GM19438 (cell line): ENCODE results near the gene JPH2.

Source experiments
- ATAC-seq: cut with Tn5 transposase; IDR thresholded peaks from one replicate; pipeline ENCODE4 v1.9.1; 2021; ENCODE audit warnings: low read depth; ENCODE audit not compliant: unreplicated experiment

The JPH2 gene

DNA sequence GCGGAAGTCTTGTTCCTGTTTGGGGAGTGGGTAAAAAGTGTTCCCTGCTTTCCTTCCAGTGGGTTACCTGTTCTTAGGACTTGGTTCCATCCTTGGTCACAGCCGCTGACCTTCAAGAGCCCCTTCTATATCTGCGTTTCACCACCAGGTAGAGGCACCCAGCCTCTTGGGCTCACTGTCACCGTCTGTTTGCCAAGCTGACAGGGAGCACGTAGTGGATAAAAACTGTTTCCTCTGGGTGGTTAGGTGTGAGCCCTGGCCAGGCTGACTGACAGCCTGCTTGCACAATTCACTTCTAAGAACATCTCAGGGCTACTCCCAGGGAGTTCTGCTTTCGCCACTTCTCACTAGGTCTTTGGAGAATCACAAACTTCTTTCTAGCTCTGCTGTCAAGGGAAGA, 1.8 kb upstream of the JPH2 start:
- ATAC-seq = no peak

DNA sequence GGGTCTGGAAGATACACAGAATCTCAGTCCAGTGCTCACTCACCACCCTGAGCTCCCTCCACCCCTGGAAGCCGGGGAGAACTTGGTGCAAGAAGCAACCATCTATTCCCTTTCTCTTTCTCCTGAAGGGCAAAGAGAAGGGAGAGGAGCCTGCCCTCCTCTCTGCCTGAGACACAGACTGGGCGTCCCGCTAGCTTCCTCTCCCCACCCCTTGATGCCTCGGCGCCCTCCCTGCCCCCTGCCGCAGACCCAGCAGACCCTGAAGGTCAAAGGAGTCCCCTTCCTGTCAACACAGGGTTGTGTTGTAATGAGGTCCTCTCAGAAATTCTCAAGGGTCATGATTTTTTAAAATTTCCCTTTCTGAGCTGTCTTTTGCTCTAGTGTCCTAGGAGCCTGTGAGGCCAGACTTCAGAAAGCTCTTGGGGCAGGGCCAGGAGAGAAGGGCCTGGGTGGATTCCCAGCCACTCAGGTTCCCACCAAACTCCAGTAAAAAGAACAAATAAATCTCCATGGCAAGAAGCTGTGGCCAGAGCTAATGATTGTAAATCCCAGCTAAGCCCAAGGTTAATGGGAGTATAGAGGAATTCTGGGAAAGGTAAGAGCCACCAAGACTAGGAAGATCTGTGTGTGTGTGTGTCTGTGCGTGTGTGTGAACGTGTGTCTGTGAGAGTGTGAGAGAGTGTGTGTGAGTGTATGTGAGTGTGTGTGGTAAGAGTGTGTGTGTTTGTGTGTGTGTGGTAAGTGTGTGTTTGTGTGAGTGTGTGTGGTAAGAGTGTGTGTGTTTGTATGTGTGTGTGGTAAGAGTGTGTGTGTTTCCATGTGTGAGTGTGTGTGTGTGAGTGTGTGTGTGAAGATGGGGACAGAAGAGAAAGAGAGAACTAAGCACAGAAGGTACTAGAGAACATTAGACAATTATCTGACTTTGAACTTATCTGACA, 1.1 kb upstream of the JPH2 start:
- no peak for ATAC-seq

DNA sequence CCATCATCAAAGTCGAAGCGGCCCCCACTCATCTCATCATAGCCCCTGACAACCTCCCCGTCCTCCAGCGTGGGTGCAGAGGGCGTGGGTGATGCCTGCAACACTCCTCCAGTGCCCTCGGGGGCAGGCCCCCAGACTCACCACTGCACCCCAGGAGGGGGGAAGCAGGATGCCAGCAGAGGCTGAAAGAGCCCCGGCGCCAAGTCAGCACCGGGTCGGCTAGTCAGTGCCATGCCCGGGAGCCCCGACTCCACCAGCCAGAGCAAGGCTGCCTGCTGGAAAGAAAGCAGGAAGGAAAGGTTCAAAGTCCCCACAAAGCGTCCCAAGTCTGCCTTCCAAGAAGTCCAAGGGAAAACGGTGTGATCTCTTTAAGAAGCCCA, 324 bp downstream of the JPH2 start:
- ATAC-seq = no peak

DNA sequence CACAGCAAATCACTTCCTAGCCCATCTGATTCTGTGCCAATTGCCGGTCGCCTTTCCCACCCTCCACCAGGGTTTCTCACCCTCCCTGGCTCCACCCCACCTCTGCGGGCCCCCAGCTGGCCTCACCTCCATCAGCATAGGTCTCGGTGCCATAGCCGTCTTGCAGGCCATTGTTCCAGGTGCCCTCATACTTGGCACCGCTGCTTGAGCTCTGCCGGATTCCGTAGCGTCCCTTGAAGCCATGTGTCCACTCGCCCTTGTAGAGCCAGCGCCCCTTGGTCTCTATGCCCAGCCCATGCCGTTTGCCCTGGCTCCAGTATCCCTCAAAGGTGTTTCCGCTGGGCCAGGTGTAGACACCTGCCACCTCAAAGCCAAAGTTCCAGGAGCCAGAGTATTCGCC, 787 bp downstream of the JPH2 start:
- no peak for ATAC-seq

DNA sequence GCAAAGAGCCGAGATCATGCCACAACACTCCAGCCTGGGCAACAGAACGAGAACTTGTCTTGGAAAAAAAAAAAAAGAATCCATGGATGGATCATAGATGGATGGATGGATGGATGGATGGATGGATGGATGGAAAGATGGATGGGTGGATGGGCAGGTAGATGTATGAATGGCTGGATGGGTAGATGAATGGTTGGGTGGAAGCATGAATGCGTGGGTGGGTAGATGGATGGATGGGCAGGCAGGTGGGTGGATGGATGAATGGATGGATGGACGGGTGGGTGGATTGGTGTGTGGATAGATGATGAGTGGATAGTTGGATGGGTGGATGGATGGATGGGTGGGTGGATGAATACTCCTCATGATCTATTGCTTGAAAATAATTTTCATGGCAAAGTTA, 1.4 kb downstream of the JPH2 start:
- no peak for ATAC-seq

DNA sequence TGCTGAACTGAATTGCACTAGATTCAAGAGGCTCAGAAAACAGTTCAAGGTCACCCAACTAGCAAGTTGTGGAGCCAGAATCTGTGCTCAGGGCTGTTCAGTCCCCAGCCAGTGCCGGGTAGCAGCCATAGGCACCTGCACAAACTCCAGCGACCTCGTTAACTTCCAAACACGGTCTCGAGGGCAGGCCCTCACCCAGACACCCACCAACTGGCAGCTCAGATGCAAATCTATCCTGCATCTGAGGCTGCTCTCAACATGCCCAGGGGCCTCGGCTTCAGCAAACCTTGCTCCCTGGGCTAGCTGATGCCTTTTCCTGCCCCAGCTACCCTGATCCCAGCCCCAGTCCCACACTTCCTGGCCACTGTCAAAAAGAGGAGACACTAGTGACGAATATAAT, 3.7 kb downstream of the JPH2 start:
- ATAC-seq = no peak

DNA sequence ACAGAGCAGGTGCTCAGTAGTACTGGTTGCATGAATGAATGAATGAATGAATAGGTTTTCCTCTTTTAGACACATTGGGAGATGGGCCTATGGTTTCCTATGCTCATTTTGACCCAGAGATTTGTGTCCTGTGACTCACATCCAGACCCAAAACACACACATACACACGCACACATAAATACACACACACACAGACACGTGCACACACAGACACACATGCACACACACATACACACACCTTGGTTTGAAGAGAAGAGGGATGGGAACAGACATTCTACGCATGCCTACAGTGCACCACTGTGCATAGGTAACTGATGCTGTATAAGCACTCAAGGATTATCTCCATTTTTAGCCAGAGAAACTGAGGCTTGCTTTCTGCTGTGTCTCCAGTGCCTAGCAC, 4.1 kb downstream of the JPH2 start:
- no peak for ATAC-seq

DNA sequence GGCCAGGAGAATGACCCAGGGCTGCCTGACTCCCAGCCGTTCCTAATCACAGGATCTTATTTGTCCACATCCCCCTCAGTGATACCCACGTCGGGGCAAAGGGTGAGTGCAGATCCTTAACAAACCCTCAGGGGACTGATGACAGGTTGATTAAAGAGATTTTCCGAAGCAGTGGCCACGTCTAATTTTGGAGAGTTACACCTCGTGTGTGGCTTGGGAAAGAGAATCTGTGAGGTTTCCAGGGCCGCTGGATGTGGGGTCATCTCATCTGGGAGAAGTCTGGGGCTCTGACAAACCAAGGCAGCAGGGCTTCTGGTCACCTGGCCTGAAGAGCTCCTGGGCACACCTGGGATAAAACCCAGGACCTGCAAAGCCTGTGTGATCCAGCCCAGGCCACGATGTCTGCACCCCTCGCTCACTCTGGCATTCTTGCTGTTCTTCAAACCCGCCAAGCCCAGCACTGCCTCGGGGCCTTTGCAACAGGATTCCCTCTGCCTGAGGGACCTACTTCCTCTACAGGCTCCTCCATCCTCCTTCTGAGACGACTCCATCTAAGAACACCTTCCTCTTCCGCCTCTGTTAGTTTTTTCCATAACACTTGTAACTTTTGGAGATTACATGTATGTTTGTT, 4.7 kb downstream of the JPH2 start:
- ATAC-seq = no peak

DNA sequence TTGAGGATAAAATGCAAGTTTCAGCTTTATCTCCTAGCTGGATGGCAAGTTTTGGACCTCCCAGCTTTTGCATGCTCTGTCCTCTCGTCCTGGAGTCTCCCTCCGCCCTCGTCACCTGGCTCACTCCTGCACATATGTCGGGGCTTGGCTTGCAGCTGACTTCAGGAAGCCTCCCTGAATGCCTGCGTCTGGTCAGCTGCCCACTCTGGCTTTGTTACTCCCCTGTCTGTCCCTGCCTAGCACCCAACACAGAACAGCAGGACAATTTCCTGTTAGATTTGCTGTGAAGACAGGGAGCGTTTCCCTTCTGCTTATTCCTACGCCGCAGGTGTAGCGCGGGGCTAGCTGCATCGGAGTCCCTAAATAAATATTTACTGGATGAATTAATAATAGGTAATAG, 5.4 kb downstream of the JPH2 start:
- ATAC-seq = no peak

DNA sequence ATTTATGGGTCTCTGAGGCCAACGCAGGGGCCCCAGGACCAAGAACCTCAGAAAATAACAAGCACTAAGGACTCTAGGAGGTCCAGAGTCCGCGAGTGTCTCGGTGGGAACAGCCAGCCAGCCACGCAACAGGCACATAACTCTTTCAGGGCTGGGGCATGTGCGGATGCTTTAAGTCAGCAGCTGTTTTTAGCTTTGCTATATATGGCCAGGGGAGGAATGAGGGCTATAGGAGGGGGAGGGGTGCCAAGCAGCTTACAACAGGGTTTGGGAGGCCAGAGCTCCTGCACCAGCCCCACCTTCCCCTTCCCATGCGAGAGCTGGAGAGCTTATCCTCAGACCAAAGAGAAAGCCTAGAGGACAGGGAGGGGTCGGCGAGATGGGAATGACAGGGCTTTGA, 6.2 kb downstream of the JPH2 start:
- ATAC-seq = no peak

DNA sequence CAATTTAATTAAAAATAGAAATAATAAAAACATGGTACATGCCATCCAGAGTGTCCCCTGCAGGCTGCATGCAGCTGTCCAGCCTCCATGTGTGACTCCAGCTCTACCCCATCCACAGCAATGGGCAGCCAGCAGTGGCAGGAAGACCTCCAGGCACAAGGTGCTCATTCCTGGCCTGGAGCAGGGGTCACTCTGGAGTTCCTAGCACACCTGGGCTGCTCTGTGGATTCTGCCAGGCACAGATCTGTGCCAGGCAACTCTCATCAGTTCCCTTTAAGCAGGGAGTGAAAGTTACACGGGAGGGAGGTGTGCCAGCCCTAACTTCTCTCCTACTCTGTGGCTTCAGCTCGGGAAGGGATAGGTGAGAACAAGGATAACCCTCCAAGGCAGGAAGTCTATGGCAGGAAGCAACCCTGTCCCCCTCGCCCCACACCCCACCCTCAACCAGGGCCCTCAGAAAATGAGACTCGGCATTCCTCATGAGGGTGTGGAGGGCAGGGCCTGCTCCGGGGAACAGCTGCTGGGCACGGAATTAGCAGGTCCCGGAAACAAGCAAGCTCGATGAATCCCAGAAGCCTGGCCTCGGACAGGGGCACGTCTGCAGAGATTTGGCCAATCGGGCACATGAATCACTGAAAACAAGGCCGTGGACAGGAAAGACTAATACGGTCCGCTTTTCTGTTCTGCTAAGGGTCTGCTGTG, 10.0 kb downstream of the JPH2 start:
- ATAC-seq = no peak

DNA sequence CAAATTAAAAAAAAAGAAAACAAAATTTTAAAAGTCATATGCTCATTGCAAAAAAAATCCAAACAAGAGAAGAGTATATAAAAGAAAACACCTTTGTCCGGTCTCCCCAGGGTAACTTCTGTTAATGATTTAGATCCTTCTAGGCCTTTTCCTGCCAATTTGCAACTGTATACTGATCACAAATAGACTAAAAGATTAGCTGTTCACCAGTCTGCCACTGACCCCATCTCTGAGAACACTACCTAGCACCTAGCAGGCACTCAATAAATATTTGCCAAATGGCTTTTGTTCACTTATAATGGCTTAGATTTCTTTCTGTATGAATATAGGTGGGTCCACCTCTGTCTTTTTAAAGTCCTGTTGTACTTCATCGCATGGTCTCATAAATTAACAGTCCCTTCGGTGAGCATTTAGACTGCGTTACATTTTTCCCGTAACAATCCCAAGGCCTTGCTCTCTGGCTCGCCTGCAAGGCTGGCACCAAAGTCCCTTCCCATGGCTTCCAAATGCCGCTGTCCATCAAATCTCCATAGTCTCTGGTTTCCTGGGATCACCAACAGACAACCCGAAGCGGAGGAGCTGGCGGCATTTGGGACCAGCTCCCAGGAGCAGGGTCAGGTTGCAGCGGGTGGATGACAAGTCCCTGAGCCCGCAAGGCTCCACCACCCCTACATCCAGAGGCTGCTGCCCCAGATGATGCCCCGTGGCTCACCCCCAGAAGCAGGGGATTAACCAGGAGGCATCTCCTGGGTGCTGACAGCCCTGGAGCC, 11.8 kb downstream of the JPH2 start:
- ATAC-seq = no peak

DNA sequence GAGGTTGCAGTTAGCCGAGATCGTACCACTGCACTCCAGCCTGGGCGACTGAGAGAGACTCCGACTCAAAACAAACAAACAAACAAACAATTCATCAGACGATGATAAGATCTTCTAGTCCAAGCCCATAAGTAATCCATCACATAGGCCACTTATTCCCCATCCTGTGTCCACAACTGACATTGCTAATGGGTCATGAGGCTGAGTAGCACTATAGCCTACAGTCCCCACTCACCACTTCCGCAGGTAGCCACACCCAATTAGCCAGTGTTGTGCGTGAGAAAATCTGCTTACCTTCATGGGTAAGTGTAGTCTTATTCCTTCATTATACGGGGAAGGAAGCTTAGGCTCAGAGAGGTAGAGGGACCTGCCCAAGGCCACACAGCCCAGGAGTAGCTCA, 13.1 kb downstream of the JPH2 start:
- no peak for ATAC-seq

DNA sequence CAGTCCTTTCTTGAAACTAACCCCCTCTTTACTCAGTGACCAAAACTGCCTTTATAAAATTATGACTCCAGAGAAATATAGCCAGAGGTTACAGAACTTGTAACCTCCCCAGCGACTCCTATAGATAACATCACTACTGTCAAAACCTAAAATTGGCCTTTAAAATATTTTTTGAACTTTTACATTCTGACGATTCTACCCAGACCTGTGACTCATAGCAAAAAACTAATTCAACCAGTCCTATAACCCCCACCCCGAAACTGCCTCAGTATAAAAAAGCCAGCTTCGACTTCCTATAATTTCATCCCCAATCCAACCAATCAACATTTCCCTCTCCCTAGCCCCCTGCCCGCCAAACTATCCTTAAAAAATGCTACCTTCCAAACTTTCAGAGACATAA, 13.9 kb downstream of the JPH2 start:
- no peak for ATAC-seq

DNA sequence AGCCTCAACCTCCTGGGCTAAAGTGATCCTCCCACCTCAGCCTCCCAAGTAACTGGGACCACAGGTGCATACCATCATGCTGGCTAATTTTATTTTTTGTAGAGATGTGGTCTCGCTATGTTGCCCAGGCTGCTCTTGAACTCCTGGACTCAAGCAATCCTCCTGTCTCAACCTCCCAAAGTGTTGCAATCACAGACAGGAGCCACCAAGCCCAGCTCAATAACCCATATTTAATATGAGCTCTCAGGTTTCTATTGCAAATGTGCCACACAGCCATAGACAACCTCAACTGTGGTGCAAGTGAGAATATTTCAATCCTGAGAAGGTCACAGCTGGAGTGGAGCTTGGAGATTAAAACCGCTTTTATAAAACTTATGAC, 14.4 kb downstream of the JPH2 start:
- no peak for ATAC-seq

DNA sequence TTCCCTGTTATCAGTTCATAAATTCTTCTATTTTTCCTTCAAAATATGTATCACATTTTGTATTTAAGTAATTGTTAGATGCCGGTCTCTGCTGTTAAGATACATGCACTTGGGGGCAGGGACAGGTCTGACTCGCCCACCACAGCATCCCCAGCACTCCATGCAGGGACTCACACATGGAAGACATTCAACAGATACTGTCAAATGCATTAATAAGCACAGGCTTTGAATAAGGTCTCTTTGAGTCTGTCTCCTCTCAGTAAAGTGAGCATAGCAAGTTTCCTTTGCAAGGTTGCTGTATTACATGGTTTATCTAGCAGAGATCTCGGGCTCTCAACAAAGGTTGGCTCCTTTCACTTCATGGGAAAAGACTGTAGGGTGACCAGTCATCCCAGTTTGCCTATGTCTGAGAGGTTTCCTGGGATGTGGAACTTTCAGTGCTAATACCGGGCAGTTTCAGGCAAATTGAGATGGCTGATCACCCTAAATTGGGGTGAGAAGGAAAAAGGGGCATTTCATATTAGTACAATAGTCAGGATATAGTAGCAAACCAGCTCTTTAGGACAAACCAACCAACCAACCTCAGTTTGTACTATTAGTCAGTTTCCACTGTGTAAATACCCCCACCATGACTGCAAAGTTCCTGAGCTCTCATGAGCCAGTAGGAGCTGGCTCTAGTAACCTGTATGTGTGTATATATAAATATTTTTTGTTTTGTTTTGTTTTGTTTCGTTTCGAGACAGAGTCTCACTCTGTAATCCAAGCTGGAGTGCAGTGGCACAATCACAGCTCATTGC, 15.0 kb downstream of the JPH2 start:
- ATAC-seq = no peak

DNA sequence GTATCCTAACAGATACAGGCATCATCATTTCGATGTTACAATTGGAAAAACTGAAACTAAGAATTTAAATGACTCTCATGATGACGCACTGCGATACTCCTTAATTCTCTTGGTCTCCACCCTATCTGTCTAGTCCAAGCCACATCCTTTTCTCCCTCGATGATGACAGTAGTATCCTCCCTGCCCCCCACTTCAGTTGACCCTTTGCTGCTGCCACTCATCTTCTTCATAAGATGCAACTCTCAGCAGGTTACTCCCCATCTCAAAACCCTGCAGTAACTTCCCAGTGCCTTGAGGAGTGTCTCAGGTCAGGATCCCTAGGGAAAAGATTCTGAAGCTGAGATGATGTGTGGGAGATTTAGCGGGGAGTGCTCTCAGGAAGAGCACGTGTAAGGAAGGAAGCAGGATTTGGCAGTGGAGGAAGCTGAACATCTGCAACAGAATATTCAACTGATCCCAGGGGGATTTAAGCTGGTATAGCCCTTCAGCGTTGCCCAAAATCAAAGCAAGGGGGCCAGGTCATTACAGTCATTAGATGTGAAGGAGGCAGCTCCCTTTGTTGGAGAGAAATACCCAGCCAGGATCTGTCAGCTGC, 16.1 kb downstream of the JPH2 start:
- ATAC-seq = no peak

DNA sequence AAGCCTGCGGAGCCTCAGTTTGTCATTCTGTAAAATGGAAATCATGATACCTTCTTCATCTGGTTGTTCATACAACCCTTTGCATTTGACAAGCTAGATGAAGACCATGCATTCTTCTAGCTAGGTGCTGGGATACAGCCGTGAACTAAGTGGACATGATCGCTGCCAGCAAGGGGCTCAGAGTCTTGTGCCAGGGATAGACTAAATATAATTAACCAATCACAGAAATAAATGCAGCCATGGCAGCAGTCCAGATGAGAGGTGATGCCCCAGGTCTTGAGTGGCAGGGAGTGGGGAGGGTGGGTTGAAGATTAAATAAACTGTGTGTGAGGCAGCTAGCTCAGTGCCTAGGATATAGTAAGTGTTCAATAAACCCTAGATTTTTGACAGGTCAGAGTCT, 19.3 kb downstream of the JPH2 start:
- no peak for ATAC-seq

DNA sequence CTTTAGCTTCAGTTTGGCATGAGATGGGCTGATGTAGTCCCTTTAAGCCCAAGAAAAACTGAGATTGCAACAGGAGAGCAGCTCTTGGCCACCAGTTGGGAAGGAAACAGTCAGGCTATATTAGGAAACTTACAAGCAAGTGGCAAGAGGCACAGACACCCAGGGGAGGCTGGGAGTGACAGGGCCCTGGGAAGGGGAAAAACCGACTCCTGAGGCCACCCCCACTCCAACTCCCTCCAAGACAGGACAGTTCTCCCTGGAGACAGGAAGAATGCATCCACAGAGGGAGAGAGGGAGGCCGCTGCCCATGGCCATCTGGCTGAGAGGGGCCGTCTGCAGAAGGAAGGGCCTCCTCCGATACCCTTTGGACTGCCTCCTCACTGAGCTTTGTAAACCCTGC, 20.5 kb downstream of the JPH2 start:
- ATAC-seq = no peak

DNA sequence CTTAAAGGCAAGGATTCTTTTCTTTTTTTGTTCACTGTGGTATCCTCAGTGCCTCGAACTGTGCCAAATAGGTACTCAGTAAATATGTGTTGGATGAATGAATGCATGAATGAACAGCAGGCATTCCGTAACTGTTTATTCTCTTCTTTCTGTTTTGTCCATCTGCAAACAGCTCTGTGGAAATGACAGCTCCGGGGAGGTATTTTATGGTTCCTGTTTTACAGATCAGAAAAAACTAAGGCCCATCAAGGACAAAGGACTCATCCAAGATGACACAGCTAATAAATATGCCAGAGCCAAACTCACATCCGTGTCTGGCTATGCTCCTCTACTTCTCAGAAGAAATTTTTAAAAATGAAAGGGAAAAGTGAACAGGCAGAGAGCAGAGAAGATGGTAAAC, 21.0 kb downstream of the JPH2 start:
- ATAC-seq = no peak
